Immature natural killer cell (primary cell): ENCODE results near the gene CACNA1B. TPM values are rescaled to one million over a fixed set of nuclear protein-coding genes. Genes with fewer than 3 reads are reported as not detected.

Experiments
- DNase-seq, 3 donors: peaks; one replicate each; pipeline ENCODE4 v3.0.0; 2022; ENCODE audit warnings: mixed read lengths in 1 of 3
- H3K27ac Mint-ChIP-seq, 6 donors: one replicate each; pipeline ENCODE4 v1.8.0; 2020; ENCODE audit warnings: mixed read lengths in 6 of 6, mild to moderate bottlenecking in 5 of 6, inconsistent platforms in 4 of 6, moderate library complexity in 3 of 6
- H3K27me3 Mint-ChIP-seq, 3 donors: one replicate each; pipeline ENCODE4 v1.8.0; 2020 to 2021; ENCODE audit warnings: low read depth in 3 of 3, mild to moderate bottlenecking in 3 of 3, mixed read lengths in 3 of 3, moderate library complexity in 3 of 3, inconsistent platforms in 1 of 3
- H3K36me3 Mint-ChIP-seq, 3 donors: one replicate each; pipeline ENCODE4 v1.8.0; 2020; ENCODE audit warnings: mixed read lengths in 3 of 3, inconsistent platforms in 2 of 3, mild to moderate bottlenecking in 2 of 3
- H3K4me1 Mint-ChIP-seq, 2 donors: one replicate each; pipeline ENCODE4 v1.8.0; 2020; ENCODE audit warnings: inconsistent platforms in 2 of 2, mild to moderate bottlenecking in 2 of 2, mixed read lengths in 2 of 2, moderate library complexity in 1 of 2
- H3K4me3 Mint-ChIP-seq, 5 donors: one replicate each; pipeline ENCODE4 v1.8.0; 2020; ENCODE audit warnings: mild to moderate bottlenecking in 5 of 5, mixed read lengths in 5 of 5, inconsistent platforms in 3 of 5, moderate library complexity in 3 of 5
- H3K9me3 Mint-ChIP-seq, 6 donors: one replicate each; pipeline ENCODE4 v1.8.0; 2020; ENCODE audit warnings: mild to moderate bottlenecking in 6 of 6, mixed read lengths in 6 of 6, inconsistent platforms in 4 of 6, moderate library complexity in 3 of 6
- polyA plus RNA-seq, 3 donors: library from polyadenylated mRNA; unstranded; fragments of 300-500 nt; fragmentation: Illumina TruSeq; gene quantifications; one replicate each; pipeline ENCODE4 v1.2.3, GENCODE V29; 2021

Gene CACNA1B
- polyA plus RNA-seq, 3 donors from 2014 or later, result not detected

DNA sequence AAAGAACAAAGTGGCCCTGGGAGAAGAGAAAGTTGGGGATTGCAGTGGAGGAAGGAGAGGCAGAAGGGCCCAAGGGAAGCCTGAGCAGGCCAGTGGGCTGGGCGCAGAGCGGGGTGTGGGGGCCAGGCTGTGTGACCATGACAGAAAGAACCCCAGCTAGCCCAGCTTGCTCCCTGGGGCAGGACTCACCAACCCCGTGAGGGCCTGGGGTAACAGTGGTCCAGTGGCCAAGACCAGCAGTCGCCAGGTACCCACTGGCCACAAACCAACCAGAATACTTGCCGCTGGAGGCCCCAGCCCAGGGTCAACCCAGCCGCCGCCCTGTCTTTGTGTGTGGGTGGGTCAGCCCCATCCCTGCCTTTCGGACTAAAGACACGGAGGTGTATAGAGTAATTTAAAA, 146.5 kb downstream of the CACNA1B start:
- no peak for DNase-seq
- no peaks in the 10 kb centered on the region for H3K36me3 Mint-ChIP-seq
- no peak overlapping the region for H3K4me3 Mint-ChIP-seq
- peaks cover 3 to 15% (median 9%) of the 10 kb centered on the region in 3 donors for H3K27me3 Mint-ChIP-seq
- H3K27ac Mint-ChIP-seq, result no peak overlapping the region
- H3K9me3 Mint-ChIP-seq, result no peaks in the 10 kb centered on the region
- no peaks in the 10 kb centered on the region for H3K4me1 Mint-ChIP-seq

DNA sequence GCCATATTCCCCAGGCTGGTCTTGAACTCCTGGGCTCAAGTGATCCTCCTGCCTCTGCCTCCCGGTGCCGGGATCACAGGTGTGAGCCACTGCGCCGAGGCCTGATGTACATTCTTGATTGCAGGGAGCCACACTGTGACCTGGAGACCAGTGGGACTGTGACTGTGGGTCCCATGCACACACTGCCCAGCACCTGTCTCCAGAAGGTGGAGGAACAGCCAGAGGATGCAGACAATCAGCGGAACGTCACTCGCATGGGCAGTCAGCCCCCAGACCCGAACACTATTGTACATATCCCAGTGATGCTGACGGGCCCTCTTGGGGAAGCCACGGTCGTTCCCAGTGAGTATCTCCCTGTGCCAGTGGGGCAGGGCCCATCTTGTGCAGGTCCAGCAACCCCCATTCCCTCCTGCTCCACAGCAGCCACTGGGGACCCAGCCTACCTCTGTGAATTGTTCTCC, 147.3 kb downstream of the CACNA1B start:
- no peak for DNase-seq
- no peaks in the 10 kb centered on the region for H3K36me3 Mint-ChIP-seq
- H3K4me3 Mint-ChIP-seq, result no peak overlapping the region
- no peaks in the 10 kb centered on the region for H3K4me1 Mint-ChIP-seq
- peaks cover 4 to 16% (median 9%) of the 10 kb centered on the region in 3 donors for H3K27me3 Mint-ChIP-seq
- no peaks in the 10 kb centered on the region for H3K9me3 Mint-ChIP-seq
- H3K27ac Mint-ChIP-seq, result no peak overlapping the region

DNA sequence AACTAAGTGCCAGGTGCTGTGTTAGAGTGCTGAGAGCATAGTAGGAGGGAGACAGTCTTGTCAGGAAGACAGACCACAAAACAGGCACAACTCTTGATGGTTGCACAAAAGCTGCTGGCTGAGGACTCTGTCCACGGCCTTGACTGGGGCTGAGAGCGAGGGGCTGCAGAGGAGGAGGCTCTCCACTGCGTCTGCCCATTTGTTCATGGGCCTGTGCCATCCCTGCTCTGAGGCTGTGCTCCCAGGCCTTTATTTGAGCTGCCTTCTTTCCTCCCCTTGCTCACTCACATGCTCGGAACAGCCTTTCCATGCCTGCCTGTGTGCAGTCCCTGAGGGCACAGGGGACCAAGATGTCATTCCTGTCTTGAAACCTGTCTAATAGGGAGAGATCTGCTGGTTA, 147.8 kb downstream of the CACNA1B start:
- DNase-seq, result no peak
- no peak overlapping the region for H3K27ac Mint-ChIP-seq
- no peaks in the 10 kb centered on the region for H3K36me3 Mint-ChIP-seq
- no peaks in the 10 kb centered on the region for H3K4me1 Mint-ChIP-seq
- no peak overlapping the region for H3K4me3 Mint-ChIP-seq
- no peaks in the 10 kb centered on the region for H3K9me3 Mint-ChIP-seq
- H3K27me3 Mint-ChIP-seq, result peaks cover 5 to 16% (median 9%) of the 10 kb centered on the region in 3 donors

DNA sequence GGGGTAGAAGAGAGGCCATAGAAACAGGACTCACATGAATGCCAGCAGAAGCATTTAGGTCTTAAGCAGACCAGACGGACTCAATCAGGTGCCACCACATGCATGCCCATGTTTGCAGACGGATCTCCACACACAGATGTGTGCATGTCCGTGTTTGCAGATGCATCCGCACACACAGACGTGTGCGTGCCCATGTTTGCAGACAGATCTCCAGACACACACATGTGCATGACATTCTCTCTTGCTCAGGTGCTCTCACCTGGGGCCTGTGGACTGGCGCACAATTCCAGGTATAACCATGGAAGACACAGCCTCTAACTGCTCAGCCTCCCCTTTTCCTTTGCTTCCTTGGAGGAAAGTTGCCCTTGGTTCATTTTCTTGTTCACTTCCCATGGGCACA, 148.3 kb downstream of the CACNA1B start:
- H3K4me3 Mint-ChIP-seq, result no peak overlapping the region
- no peak overlapping the region for H3K27ac Mint-ChIP-seq
- H3K36me3 Mint-ChIP-seq, result no peaks in the 10 kb centered on the region

DNA sequence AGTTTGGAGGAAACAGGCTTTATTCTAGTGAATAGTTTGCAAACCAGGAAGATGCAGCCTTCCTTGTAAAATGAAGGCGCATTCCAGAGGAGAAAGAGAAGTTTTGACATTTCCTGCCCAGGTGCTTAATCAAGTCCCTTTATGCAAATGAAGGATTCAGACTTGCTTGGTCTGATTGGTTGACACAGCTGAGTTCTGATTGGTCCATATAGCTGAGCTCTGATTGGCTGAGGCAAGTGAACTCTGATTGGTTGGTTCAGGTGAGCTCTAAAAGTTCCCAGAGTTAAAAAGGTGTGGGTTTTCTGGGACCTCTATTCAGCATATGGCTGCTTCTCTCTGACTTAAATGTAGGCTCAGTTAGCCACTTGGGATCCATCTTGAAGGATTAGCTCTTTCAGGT, 151.0 kb downstream of the CACNA1B start:
- H3K4me3 Mint-ChIP-seq, result no peak overlapping the region
- H3K27me3 Mint-ChIP-seq, result peaks cover 9 to 34% (median 15%) of the 10 kb centered on the region in 3 donors
- no peak for DNase-seq
- no peaks in the 10 kb centered on the region for H3K4me1 Mint-ChIP-seq
- no peaks in the 10 kb centered on the region for H3K36me3 Mint-ChIP-seq
- peaks cover 0 to 7% (median 0%) of the 10 kb centered on the region in 6 donors for H3K9me3 Mint-ChIP-seq
- H3K27ac Mint-ChIP-seq, result no peak overlapping the region

More for the DNA sequence above, 148.3 kb downstream of the CACNA1B start:
- Mint-ChIP-seq H3K27me3 (peaks cover 6 to 18% (median 9%) of the 10 kb centered on the region in 3 donors), H3K9me3 (no peaks in the 10 kb centered on the region), H3K4me1 (no peaks in the 10 kb centered on the region)
- DNase-seq, result no peak

DNA sequence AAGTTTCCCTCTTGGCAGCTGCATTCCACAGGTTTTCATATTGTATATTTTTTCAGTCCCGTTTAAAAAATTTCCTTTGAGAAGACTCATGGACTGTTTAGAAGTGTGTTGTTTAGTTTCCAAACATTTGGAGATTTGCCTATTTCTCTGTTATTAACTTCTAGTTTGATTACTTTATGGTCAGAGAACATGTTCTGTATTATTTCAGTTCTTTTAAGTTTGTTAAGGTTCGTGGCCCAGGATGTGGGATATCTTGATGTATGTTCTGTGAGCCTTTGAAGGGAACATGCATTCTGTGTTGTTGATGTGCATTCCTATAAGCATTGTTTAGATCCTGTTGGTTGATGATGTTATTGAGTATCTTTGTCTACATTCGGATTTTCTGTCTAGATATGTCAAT, 153.6 kb downstream of the CACNA1B start:
- peaks cover 3 to 39% (median 13%) of the 10 kb centered on the region in 3 donors for H3K27me3 Mint-ChIP-seq
- H3K9me3 Mint-ChIP-seq, result peaks cover 0 to 7% (median 0%) of the 10 kb centered on the region in 6 donors
- H3K4me3 Mint-ChIP-seq, result no peak overlapping the region

DNA sequence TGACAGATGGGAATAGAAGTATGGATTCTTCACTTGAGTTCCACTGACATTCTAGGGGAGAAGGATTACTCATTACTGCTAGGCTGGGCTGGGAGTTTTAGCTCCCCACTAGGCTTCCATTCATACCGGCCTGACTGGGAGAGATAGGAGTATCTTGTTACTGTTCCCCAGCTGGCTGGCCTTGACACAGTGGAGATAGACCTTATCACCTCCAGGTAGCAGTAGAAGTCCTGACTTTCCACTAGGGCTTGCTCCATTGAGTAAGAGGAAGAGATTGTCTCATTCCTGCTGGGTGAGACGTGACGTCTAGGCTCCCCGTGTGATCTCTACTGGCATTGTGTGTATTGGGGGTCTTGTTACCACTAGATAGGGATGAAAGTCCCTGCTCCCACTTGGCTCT, 156.4 kb downstream of the CACNA1B start:
- H3K27me3 Mint-ChIP-seq, result peaks cover 4 to 43% (median 18%) of the 10 kb centered on the region in 3 donors
- peaks cover 0 to 7% (median 0%) of the 10 kb centered on the region in 6 donors for H3K9me3 Mint-ChIP-seq
- H3K27ac Mint-ChIP-seq, result no peak overlapping the region
- H3K4me3 Mint-ChIP-seq, result no peak overlapping the region
- H3K36me3 Mint-ChIP-seq, result no peaks in the 10 kb centered on the region
- no peaks in the 10 kb centered on the region for H3K4me1 Mint-ChIP-seq
- no peak for DNase-seq

More for the DNA sequence above, 153.6 kb downstream of the CACNA1B start:
- DNase-seq, result no peak
- no peaks in the 10 kb centered on the region for H3K4me1 Mint-ChIP-seq
- H3K27ac Mint-ChIP-seq, result no peak overlapping the region
- no peaks in the 10 kb centered on the region for H3K36me3 Mint-ChIP-seq

DNA sequence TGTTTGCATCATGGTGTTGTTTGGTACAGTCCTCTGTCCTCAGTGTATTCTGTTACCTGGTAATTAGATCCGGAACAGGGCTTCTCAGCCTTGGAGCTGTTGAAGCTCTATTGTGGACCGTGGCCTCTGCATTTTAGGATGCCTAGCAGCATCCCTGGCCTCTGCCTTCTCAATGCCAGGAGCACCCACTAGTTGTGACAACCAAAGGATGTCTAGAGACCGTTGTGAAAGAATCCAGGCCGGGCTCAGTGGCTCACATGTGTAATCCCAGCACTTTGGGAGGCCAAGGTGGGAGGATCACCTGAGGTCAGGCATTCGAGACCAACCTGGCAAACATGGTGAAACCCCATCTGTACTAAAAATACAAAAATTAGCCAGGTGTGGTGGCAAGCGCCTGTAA, 159.6 kb downstream of the CACNA1B start:
- DNase-seq, result no peak
- Mint-ChIP-seq H3K4me3 (no peak overlapping the region), H3K36me3 (no peaks in the 10 kb centered on the region), H3K27ac (no peak overlapping the region), H3K4me1 (no peaks in the 10 kb centered on the region), H3K9me3 (peaks cover 0 to 7% (median 0%) of the 10 kb centered on the region in 6 donors), H3K27me3 (peaks cover 4 to 36% (median 14%) of the 10 kb centered on the region in 3 donors)

DNA sequence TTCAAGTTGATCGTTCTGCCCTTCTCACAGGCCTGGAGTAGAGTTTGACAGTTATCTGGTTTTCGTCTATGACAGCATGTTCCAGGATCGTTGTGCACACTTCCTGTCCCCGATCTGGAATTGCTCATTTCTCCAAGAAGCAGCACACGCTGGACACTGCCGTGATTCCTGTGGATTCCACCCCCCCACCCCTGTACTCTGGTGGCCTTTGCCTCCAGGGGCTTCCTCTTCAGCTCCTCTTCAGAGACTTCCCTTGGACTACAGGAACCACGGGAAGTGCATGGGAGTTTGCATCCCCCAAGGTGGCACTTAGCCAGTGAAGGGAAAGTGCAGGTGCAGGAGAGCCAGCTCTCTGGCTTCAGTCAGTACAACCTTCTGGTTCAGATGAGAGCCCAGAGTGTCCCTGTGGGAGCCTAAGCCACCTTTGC, 160.7 kb downstream of the CACNA1B start:
- H3K9me3 Mint-ChIP-seq, result no peaks in the 10 kb centered on the region
- H3K4me1 Mint-ChIP-seq, result no peaks in the 10 kb centered on the region
- no peak for DNase-seq
- no peak overlapping the region for H3K27ac Mint-ChIP-seq
- H3K4me3 Mint-ChIP-seq, result no peak overlapping the region
- no peaks in the 10 kb centered on the region for H3K36me3 Mint-ChIP-seq
- peaks cover 4 to 25% (median 8%) of the 10 kb centered on the region in 3 donors for H3K27me3 Mint-ChIP-seq

DNA sequence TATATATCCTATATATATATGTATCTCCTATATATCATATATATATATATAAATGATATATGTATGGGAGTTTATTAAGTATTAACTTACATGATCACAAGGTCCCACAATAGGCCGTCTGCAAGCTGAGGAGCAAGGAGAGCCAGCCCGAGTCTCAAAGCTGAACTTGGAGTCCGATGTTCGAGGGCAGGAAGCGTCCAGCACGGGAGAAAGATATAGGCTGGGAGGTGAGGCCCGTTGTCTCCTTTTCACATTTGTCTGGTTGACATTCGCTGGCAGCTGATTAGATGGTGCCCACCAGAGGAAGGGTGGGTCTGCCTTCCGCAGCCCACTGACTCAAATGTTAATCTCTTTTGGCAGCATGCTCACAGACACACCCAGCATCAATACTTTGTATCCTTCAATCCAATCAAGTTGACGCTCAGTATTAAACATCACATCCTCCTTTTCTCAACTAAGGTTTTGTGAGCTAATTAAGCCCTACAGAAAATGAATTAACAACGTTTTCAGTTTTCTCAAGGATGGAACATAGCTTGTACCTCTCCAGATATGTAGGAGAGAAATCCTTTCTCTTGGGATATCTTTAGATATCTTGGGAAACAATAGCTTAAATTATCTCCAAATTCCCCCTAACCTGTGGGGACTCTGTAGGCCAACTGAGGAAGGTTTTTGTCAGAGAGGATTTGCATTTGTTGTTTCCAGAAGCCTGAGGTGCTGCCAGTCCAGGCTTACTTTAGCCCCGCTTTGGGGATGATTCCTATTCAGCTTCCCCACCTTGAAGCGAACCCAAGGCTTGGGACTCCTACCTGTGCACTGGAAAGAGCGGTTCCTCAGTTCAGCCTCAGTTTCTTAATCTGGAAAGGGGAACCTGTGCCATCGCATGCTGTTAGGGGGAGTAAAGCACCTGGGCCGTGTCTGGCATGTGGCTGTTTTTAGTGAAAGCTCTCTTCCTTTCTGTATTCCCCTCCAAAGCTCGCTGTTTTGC, 163.2 kb downstream of the CACNA1B start:
- H3K27me3 Mint-ChIP-seq, result peaks cover 5 to 13% (median 8%) of the 10 kb centered on the region in 3 donors
- DNase-seq, result no peak
- H3K9me3 Mint-ChIP-seq, result peaks cover 0 to 2% (median 0%) of the 10 kb centered on the region in 6 donors
- H3K4me3 Mint-ChIP-seq, result no peak overlapping the region
- H3K4me1 Mint-ChIP-seq, result no peaks in the 10 kb centered on the region
- no peaks in the 10 kb centered on the region for H3K36me3 Mint-ChIP-seq
- H3K27ac Mint-ChIP-seq, result no peak overlapping the region

DNA sequence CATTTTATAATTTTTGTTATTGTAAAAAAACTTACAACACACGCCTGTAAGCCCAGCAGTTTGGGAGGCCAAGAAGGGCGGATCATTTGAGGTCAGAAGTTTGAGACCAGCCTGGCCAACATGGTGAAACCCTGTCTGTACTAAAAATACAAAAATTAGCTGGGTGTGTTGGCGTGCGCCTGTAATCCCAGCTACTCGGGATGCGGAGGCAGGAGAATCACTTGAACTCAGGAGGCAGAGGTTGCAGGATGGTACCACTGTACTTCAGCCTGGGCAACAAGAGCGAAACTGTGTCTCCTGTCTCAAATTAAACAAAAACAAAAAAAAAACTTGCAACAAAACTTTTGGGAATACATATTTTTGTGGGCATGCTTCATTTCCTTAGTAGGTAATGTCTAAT, 164.6 kb downstream of the CACNA1B start:
- no peak for DNase-seq
- H3K27ac Mint-ChIP-seq, result no peak overlapping the region
- peaks cover 3 to 9% (median 3%) of the 10 kb centered on the region in 3 donors for H3K27me3 Mint-ChIP-seq
- peaks cover 0 to 2% (median 0%) of the 10 kb centered on the region in 6 donors for H3K9me3 Mint-ChIP-seq
- H3K4me3 Mint-ChIP-seq, result no peak overlapping the region
- H3K36me3 Mint-ChIP-seq, result no peaks in the 10 kb centered on the region
- no peaks in the 10 kb centered on the region for H3K4me1 Mint-ChIP-seq

DNA sequence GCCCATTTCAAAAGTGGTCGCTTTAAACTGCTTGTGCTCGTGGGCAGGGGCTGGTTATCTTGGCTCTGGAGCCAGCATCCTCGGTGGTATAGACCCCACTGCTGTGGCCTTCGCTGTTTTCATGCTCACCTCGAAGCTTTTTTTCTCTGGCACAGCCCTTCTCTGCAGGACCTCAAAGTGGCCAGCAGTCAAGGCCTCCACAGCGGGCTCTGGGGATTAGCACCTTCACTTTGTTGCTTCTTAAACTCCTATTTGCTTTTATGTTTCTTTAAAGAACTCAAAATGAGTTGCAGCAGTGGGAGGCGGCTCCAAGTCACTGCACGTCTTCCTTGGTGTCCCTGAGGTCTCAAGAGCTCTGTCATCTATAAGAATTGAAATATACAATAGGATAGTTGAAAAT, 165.1 kb downstream of the CACNA1B start:
- Mint-ChIP-seq H3K4me1 (no peaks in the 10 kb centered on the region), H3K27me3 (peaks cover 3 to 9% (median 3%) of the 10 kb centered on the region in 3 donors), H3K4me3 (no peak overlapping the region), H3K9me3 (peaks cover 0 to 2% (median 0%) of the 10 kb centered on the region in 6 donors), H3K27ac (no peak overlapping the region), H3K36me3 (no peaks in the 10 kb centered on the region)
- no peak for DNase-seq

DNA sequence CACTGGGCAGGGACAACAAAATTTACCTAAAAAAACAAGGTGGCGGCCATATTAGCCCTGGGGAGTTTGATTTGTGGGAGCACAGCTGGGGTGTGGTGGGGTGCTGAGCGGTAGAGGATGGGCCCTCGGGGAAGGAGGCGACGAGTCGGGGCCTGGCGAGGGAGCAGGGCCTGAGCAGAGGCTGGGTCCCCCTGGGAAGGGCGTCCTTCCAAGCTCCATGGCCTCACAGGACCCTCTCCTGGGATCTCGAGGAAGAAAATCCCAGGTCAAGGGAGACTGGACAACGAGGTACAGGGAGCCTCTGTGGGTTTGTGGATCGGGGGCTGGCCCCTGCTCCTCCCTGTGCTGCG, 165.5 kb downstream of the CACNA1B start:
- Mint-ChIP-seq H3K36me3 (no peaks in the 10 kb centered on the region), H3K27ac (no peak overlapping the region), H3K27me3 (peaks cover 2 to 9% (median 3%) of the 10 kb centered on the region in 3 donors), H3K4me3 (no peak overlapping the region), H3K9me3 (peaks cover 0 to 2% (median 0%) of the 10 kb centered on the region in 6 donors), H3K4me1 (no peaks in the 10 kb centered on the region)
- no peak for DNase-seq
